PC-9 (cell line): ENCODE data around the gene PRPF38A. TPM values are rescaled to one million over a fixed set of nuclear protein-coding genes. Genes with fewer than 3 reads are reported as not detected.

Source experiments
- BruUV-seq: library from RNA; stranded (reverse); fragments of 400-500 nt; replicated peaks from 2 replicates; lab custom pipeline; 2021; lab: Mats Ljungman, UMichigan
- CTCF ChIA-PET: fragments of 300-600 bp; sonication (Branson Sonifier 250); formaldehyde crosslinking; loops from one replicate; lab custom pipeline; 2022; ENCODE audit warnings: antibody characterized with exemption; lab: Charles Lee
- POLR2A ChIA-PET: fragments of 300-600 bp; sonication (Branson Sonifier 250); formaldehyde crosslinking; loops from one replicate; lab custom pipeline; 2022; ENCODE audit warnings: antibody characterized with exemption; ENCODE audit not compliant: unreplicated experiment; lab: Charles Lee
- DNase-seq, 2 experiments: peaks; one replicate each; pipeline versions ENCODE4 v3.0.0 to v3.0.0-alpha.2; 2015 to 2022; ENCODE audit warnings: mixed read lengths in 1 of 2
- H2AFZ ChIP-seq: fragments of 200-600 bp; sonication (generic); 2 replicates; pipeline ENCODE4 v1.8.1; 2017; ENCODE audit warnings: antibody characterized with exemption
- H3F3A ChIP-seq: fragments of 200-600 bp; sonication (generic); 2 replicates; pipeline ENCODE4 v1.8.1; 2017; ENCODE audit warnings: antibody characterized with exemption, mild to moderate bottlenecking, low read depth; ENCODE audit not compliant: insufficient read depth
- H3K27ac ChIP-seq: fragments of 200-600 bp; sonication (generic); 2 replicates; pipeline ENCODE4 v1.6.1; 2016; ENCODE audit warnings: mixed run types
- H3K27me3 ChIP-seq: fragments of 200-600 bp; sonication (generic); 2 replicates; pipeline ENCODE4 v1.6.1; 2016; ENCODE audit warnings: low read depth, mixed run types; ENCODE audit not compliant: insufficient read depth
- H3K36me3 ChIP-seq: fragments of 200-600 bp; sonication (generic); 2 replicates; pipeline ENCODE4 v1.6.1; 2016; ENCODE audit warnings: low read depth, mixed run types
- H3K4me1 ChIP-seq: fragments of 200-600 bp; sonication (generic); replicated peaks from 2 replicates; pipeline ENCODE4 v1.6.1; 2016; ENCODE audit warnings: mixed run types; ENCODE audit not compliant: insufficient read depth
- H3K4me2 ChIP-seq: fragments of 200-600 bp; sonication (generic); 2 replicates; pipeline ENCODE4 v1.6.1; 2017; ENCODE audit warnings: mixed run types
- H3K4me3 ChIP-seq: fragments of 200-600 bp; sonication (generic); 2 replicates; pipeline ENCODE4 v1.6.1; 2016; ENCODE audit warnings: mixed run types
- H3K79me2 ChIP-seq: fragments of 200-600 bp; sonication (generic); 2 replicates; pipeline ENCODE4 v1.6.1; 2017; ENCODE audit warnings: low read depth, mixed run types
- H3K9me2 ChIP-seq: fragments of 200-600 bp; sonication (generic); 2 replicates; pipeline ENCODE4 v1.8.1; 2017; ENCODE audit warnings: mild to moderate bottlenecking; ENCODE audit not compliant: insufficient read depth
- H3K9me3 ChIP-seq: fragments of 200-600 bp; sonication (generic); 2 replicates; pipeline ENCODE4 v1.8.1; 2016; ENCODE audit warnings: low read depth; ENCODE audit not compliant: insufficient read depth
- H4K20me1 ChIP-seq: fragments of 200-600 bp; sonication (generic); 2 replicates; pipeline ENCODE4 v1.8.1; 2017; ENCODE audit not compliant: insufficient read depth
- EZH2 ChIP-seq: fragments of 200-600 bp; sonication (generic); IDR thresholded peaks from 2 replicates; pipeline ENCODE4 v1.8.0; 2017; ENCODE audit warnings: antibody characterized with exemption, low read depth
- intact Hi-C: fragments of 100-400 bp; cut with micrococcal nuclease; formaldehyde crosslinking; loops from one replicate; pipeline ENCODE4 v1.10.0; 2022; ENCODE audit not compliant: unreplicated experiment
- total RNA-seq: library from RNA; stranded (reverse); gene quantifications from 2 replicates; pipeline ENCODE4 v1.2.3, GENCODE V29; 2021
- TF ChIP-seq, protein P1 (sequence below): fragments of 200-600 bp; sonication (generic); conservative IDR thresholded peaks from 2 replicates; pipeline ENCODE4 v1.6.1; 2017; ENCODE audit warnings: mixed run types, antibody characterized with exemption, mild to moderate bottlenecking, moderate library complexity

PRPF38A gene
- total RNA-seq, 1 experiment from 2014 or later, result 57.2 TPM

DNA sequence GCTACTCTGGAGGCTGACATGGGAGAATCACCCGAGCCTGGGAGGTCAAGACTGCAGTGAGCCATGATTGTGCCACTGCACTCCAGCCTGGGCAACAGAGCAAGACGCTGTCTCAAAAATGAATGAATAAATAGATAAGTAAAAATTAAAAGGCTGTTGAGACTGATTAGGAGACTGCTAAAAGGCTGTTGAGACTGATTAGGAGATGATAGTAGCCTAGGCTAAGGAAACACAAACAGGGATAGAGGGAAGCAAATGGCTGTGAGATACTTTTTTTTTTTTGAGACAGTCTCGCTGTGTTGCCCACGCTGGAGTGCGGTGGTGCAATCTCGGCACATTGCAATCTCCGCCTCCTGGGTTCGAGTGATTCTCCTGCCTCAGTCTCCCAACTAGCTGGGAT is 28.4 kb downstream of the PRPF38A start:
- Histone ChIP-seq H3K9me3 (0 out of 2 replicates have a peak, but pooled peaks cover 3% of the 10 kb centered on the region), H3K4me2 (no peak overlapping the region), H4K20me1 (no peaks in the 10 kb centered on the region), H3K4me1 (no peaks in the 10 kb centered on the region), H3K9me2 (no peaks in the 10 kb centered on the region), H2AFZ (no peak overlapping the region), H3K36me3 (peaks cover 17% of the 10 kb centered on the region; the same call in 1 of the 2 replicates), H3K4me3 (no peak overlapping the region), H3K27ac (no peak overlapping the region), H3K79me2 (no peaks in the 10 kb centered on the region), H3K27me3 (no peaks in the 10 kb centered on the region), H3F3A (peaks cover 1% of the 10 kb centered on the region; the same call in 1 of the 2 replicates)
- no peak for DNase-seq
- intact Hi-C loops, result no loop called here
- no TSS peak for BruUV-seq
- ChIA-PET CTCF (no interaction called here), POLR2A (no interaction called here)
- no peak for TF ChIP-seq EZH2
- TF ChIP-seq, protein P1, sequence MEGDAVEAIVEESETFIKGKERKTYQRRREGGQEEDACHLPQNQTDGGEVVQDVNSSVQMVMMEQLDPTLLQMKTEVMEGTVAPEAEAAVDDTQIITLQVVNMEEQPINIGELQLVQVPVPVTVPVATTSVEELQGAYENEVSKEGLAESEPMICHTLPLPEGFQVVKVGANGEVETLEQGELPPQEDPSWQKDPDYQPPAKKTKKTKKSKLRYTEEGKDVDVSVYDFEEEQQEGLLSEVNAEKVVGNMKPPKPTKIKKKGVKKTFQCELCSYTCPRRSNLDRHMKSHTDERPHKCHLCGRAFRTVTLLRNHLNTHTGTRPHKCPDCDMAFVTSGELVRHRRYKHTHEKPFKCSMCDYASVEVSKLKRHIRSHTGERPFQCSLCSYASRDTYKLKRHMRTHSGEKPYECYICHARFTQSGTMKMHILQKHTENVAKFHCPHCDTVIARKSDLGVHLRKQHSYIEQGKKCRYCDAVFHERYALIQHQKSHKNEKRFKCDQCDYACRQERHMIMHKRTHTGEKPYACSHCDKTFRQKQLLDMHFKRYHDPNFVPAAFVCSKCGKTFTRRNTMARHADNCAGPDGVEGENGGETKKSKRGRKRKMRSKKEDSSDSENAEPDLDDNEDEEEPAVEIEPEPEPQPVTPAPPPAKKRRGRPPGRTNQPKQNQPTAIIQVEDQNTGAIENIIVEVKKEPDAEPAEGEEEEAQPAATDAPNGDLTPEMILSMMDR, result no peak

DNA sequence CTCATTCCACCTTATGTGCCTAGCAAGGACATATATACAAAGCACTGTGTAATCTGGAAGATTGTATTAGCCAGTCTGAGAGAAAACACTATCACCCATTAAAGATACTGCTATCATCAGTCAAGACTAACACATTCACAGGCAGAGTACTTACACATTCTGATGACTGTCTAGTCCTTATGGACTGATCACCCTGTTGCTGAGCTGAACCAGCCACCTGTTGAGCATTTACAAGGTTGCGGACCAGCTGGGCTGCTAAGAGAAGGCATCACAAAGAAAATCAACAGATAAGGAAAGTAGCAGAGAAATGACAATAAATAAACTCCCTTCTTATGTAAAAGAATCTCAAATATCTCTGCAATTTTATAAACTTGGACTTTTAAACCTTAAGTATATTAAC is 30.8 kb downstream of the PRPF38A start:
- no peak overlapping the region for H3K4me2 ChIP-seq
- no TSS peak for BruUV-seq
- DNase-seq, result no peak
- 0 out of 2 replicates have a peak, but pooled peaks cover 3% of the 10 kb centered on the region for H3K9me3 ChIP-seq
- H2AFZ ChIP-seq, result no peak overlapping the region
- H3K79me2 ChIP-seq, result no peaks in the 10 kb centered on the region
- CTCF ChIA-PET, result no interaction called here
- H3K4me3 ChIP-seq, result no peak overlapping the region
- H3K27me3 ChIP-seq, result no peaks in the 10 kb centered on the region
- no peaks in the 10 kb centered on the region for H3K4me1 ChIP-seq
- no peaks in the 10 kb centered on the region for H3F3A ChIP-seq
- H4K20me1 ChIP-seq, result no peaks in the 10 kb centered on the region
- peaks cover 20% of the 10 kb centered on the region; the same call in 1 of the 2 replicates for H3K36me3 ChIP-seq
- TF ChIP-seq EZH2, result no peak
- TF ChIP-seq, protein P1, result no peak
- H3K9me2 ChIP-seq, result no peaks in the 10 kb centered on the region
- intact Hi-C loops, result no loop called here
- POLR2A ChIA-PET, result no interaction called here
- H3K27ac ChIP-seq, result no peak overlapping the region

DNA sequence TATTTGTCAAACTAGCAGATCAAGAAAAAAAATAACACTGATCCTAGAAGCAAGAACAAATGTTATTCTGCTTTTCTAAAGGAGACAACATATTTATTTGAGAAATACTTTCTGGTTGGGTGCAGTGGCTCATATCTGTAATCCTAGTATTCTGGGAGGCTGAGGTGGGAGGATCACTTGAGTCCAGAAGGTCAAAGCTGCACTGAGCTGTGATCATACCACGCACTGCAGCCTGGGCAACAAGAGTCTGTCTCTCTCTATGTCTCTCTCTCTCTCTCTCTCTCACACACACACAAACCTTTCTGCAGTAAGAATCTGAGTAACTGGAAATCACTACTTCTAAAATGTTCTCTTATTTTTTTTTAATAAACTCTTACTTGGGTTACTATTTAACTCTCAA is 31.2 kb downstream of the PRPF38A start:
- Histone ChIP-seq H2AFZ (no peak overlapping the region), H4K20me1 (no peaks in the 10 kb centered on the region), H3K36me3 (peaks cover 15% of the 10 kb centered on the region; the same call in 1 of the 2 replicates), H3K4me1 (no peaks in the 10 kb centered on the region), H3K27ac (no peak overlapping the region), H3K4me3 (no peak overlapping the region), H3K4me2 (no peak overlapping the region), H3K9me2 (no peaks in the 10 kb centered on the region), H3K27me3 (no peaks in the 10 kb centered on the region), H3F3A (no peaks in the 10 kb centered on the region), H3K9me3 (0 out of 2 replicates have a peak, but pooled peaks cover 3% of the 10 kb centered on the region), H3K79me2 (no peaks in the 10 kb centered on the region)
- ChIA-PET POLR2A (no interaction called here), CTCF (no interaction called here)
- no TSS peak for BruUV-seq
- intact Hi-C loops, result no loop called here
- TF ChIP-seq EZH2, result no peak
- TF ChIP-seq, protein P1, result no peak
- no peak for DNase-seq
